ENCODE results near the gene PPP2R5B.

DNA sequence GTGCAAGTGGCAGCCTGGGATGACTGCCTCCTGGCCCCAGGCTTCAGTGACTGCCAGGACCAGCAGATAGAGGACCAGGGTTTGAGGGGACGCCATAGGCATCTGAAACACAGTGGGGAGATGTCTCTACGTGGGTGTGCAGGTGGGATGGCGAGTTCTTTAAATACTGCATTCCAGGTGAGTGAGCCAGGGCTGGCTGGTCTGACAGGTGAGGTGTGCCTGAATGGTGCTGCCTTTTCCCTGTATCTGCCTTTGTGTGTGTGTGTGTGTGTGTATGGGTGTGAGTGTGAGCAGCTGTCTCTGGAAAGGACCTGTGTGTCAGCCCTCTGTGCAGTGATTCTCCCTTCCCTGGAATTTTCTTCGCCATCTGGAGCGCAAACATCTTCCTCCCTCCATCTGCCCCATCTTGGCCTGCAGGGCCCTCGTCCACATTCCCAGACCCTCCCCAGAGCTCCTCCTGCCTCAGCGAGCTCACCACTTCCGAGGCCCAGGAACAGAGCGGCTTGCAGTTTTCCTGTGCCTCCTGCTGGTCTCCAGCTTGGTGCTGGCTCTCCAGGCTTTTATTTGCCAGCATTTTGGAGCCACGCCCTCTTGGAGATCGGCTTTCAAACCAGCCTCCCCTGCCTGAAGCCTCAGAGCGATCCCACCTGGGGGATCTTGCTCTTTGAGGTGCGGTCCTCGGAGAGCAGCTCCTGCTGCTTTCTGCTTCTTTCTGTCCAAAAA lies 11.0 kb downstream of the PPP2R5B start, which contains the start of gene GPHA2:
- TF ChIP-seq CTCF (IDR thresholded peaks at IDR 0.05; ENCODE audit: insufficient read depth, low read length) (no peak), GABPA (IDR thresholded peaks at IDR 0.05; ENCODE audit: low read depth) (no peak), POLR2AphosphoS5 (IDR thresholded peaks at IDR 0.05; ENCODE audit: low read depth) (no peak)
